ENCODE data around the gene FRS2. TPM values are rescaled to one million over a fixed set of nuclear protein-coding genes. Genes with fewer than 3 reads are reported as not detected.
A peak's percentile ranks its signal among the peaks of the same experiment; 100 is the strongest.

Gene FRS2
- total and polyA plus RNA-seq, 9 of the 15 experiments (the other 6 are each of a cell fraction or from before 2014, with no cell fraction given) = 1.0 to 9.1 (median 6.0) TPM

DNA sequence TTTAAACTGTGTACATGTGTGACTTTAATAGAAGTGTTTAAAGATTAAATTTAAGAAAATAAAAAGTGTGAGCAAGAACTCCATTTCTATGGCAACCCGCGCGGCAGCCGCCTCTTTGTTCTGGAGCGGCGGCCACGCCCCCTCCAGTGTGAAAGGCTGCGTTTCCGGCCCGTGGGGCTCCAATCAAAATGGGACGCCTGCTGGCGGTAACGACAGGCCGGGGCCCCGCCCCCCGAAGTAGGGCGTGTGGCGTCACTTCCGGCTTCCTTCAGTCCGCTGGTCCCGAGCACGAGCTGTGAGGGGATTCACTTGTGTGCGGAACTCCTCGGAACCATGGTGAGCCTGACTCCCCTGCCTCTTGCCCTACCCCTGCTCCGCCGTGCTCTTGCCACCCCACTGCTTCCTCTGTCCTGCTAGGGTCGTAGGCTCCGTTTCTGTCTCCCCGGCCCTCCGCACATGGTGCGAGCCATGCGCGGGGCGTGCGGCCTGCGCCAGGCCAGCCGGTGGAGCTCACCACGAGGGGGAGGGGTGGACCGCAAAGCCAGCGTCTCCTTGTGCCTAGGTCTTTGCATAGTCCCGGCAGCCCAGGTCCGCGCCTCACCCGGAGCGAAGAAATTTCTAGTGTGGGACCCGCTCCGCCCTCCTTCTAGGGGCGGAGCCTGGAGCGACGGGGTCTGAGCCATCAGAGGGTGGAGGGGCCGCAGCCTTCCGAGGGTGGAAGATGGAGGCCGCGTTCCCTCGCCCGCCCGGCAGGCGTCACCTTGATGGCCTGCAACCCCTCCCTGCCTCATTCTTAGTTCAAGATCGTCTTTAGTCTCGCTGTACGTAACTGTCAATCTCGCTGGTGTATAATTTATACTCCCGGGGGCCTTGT is 115.2 kb downstream of the FRS2 start, which contains the start of gene CCT2 (continued):
- TF ChIP-seq NKRF (IDR thresholded peaks at IDR 0.05; ENCODE audit: borderline replicate concordance) (peak; percentile 100), CHCHD3 (CRISPR knock-in tag; IDR thresholded peaks at IDR 0.05) (no peak), RBM39 (optimal IDR thresholded peaks at IDR 0.05; ENCODE audit: low read depth, low read length) (peak; percentile 19), SAP30 (IDR thresholded peaks at IDR 0.05; ENCODE audit: borderline replicate concordance, insufficient read depth, low read depth, low read length, poor library complexity, severe bottlenecking) (peak; percentile 99), SMAD2 (IDR thresholded peaks at IDR 0.05; ENCODE audit: low read depth, low read length) (no peak), RB1 (IDR thresholded peaks at IDR 0.05; ENCODE audit: low read depth) (0 out of 2 replicates have a peak, but pooled peaks have one; percentile 66), ZNF785 (CRISPR knock-in tag; IDR thresholded peaks at IDR 0.05) (no peak), ZBTB1 (CRISPR knock-in tag; IDR thresholded peaks at IDR 0.05; ENCODE audit: borderline replicate concordance, low read depth) (peak; percentile 86; the same call in 1 of the 2 replicates), ZNF197 (CRISPR knock-in tag; IDR thresholded peaks at IDR 0.05; ENCODE audit: low read depth) (no peak), NCOA4 (IDR thresholded peaks at IDR 0.05; ENCODE audit: partially characterized antibody) (no peak)
- TF ChIP-seq, protein P1, sequence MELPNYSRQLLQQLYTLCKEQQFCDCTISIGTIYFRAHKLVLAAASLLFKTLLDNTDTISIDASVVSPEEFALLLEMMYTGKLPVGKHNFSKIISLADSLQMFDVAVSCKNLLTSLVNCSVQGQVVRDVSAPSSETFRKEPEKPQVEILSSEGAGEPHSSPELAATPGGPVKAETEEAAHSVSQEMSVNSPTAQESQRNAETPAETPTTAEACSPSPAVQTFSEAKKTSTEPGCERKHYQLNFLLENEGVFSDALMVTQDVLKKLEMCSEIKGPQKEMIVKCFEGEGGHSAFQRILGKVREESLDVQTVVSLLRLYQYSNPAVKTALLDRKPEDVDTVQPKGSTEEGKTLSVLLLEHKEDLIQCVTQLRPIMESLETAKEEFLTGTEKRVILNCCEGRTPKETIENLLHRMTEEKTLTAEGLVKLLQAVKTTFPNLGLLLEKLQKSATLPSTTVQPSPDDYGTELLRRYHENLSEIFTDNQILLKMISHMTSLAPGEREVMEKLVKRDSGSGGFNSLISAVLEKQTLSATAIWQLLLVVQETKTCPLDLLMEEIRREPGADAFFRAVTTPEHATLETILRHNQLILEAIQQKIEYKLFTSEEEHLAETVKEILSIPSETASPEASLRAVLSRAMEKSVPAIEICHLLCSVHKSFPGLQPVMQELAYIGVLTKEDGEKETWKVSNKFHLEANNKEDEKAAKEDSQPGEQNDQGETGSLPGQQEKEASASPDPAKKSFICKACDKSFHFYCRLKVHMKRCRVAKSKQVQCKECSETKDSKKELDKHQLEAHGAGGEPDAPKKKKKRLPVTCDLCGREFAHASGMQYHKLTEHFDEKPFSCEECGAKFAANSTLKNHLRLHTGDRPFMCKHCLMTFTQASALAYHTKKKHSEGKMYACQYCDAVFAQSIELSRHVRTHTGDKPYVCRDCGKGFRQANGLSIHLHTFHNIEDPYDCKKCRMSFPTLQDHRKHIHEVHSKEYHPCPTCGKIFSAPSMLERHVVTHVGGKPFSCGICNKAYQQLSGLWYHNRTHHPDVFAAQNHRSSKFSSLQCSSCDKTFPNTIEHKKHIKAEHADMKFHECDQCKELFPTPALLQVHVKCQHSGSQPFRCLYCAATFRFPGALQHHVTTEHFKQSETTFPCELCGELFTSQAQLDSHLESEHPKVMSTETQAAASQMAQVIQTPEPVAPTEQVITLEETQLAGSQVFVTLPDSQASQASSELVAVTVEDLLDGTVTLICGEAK (IDR thresholded peaks at IDR 0.05) = peak; percentile 90
- TF ChIP-seq, protein P1 (CRISPR knock-in tag; IDR thresholded peaks at IDR 0.05) = no peak
- TF ChIP-seq, protein P2, sequence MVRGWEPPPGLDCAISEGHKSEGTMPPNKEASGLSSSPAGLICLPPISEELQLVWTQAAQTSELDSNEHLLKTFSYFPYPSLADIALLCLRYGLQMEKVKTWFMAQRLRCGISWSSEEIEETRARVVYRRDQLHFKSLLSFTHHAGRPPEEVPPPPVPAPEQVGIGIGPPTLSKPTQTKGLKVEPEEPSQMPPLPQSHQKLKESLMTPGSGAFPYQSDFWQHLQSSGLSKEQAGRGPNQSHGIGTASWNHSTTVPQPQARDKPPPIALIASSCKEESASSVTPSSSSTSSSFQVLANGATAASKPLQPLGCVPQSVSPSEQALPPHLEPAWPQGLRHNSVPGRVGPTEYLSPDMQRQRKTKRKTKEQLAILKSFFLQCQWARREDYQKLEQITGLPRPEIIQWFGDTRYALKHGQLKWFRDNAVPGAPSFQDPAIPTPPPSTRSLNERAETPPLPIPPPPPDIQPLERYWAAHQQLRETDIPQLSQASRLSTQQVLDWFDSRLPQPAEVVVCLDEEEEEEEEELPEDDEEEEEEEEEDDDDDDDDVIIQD (CRISPR knock-in tag; IDR thresholded peaks at IDR 0.05) = no peak

All from K562 (cell line).